GM23338 (cell line): ENCODE data around the gene CACNA2D3. TPM values are rescaled to one million over a fixed set of nuclear protein-coding genes. Genes with fewer than 3 reads are reported as not detected.

Experiments used
- ATAC-seq: fragments of 200-7000 bp; cut with Tn5 transposase; 3 replicates; pipeline ENCODE4 v1.9.1; 2020
- DNase-seq: peaks from one replicate; pipeline ENCODE4 v3.0.0-alpha.2; 2015; ENCODE audit warnings: low spot score
- H2AFZ ChIP-seq: fragments of 200-600 bp; sonication (generic); 2 replicates; pipeline ENCODE4 v1.8.0; 2016; ENCODE audit warnings: antibody characterized with exemption, mild to moderate bottlenecking, moderate library complexity
- H3F3A ChIP-seq: fragments of 200-600 bp; sonication (generic); replicated peaks from 2 replicates; pipeline ENCODE4 v1.8.0; 2017; ENCODE audit warnings: antibody characterized with exemption, mixed run types, low read depth
- H3K27ac ChIP-seq: fragments of 200-600 bp; sonication (generic); 2 replicates; pipeline ENCODE4 v1.6.1; 2016; ENCODE audit warnings: low read depth
- H3K27me3 ChIP-seq: fragments of 200-600 bp; sonication (generic); 2 replicates; pipeline ENCODE4 v1.8.0; 2016; ENCODE audit warnings: mild to moderate bottlenecking, mixed run types, moderate library complexity; ENCODE audit not compliant: insufficient read depth
- H3K36me3 ChIP-seq: fragments of 200-600 bp; sonication (generic); 2 replicates; pipeline ENCODE4 v1.8.0; 2016; ENCODE audit warnings: mild to moderate bottlenecking; ENCODE audit not compliant: insufficient read depth
- H3K4me1 ChIP-seq: fragments of 200-600 bp; sonication (generic); 2 replicates; pipeline ENCODE4 v1.8.0; 2016; ENCODE audit warnings: mild to moderate bottlenecking, moderate library complexity; ENCODE audit not compliant: insufficient read depth
- H3K4me2 ChIP-seq: fragments of 200-600 bp; sonication (generic); 2 replicates; pipeline ENCODE4 v1.7.1; 2017; ENCODE audit warnings: mixed run types
- H3K4me3 ChIP-seq: fragments of 200-600 bp; sonication (generic); 2 replicates; pipeline ENCODE4 v1.6.1; 2016; ENCODE audit warnings: mixed run types
- H3K79me2 ChIP-seq: fragments of 200-600 bp; sonication (generic); replicated peaks from 2 replicates; pipeline ENCODE4 v1.8.0; 2017; ENCODE audit warnings: mild to moderate bottlenecking; ENCODE audit not compliant: insufficient read depth
- H3K9me2 ChIP-seq: fragments of 200-600 bp; sonication (generic); 2 replicates; pipeline ENCODE4 v1.8.0; 2017; ENCODE audit not compliant: insufficient read depth
- H4K20me1 ChIP-seq: fragments of 200-600 bp; sonication (generic); replicated peaks from 2 replicates; pipeline ENCODE4 v1.8.0; 2017; ENCODE audit warnings: mild to moderate bottlenecking; ENCODE audit not compliant: insufficient read depth
- H3K27ac Mint-ChIP-seq: 2 replicates; pipeline ENCODE4 v1.8.0; 2020; ENCODE audit warnings: inconsistent platforms, mild to moderate bottlenecking, moderate library complexity, mixed read lengths
- H3K27me3 Mint-ChIP-seq: 3 replicates; pipeline ENCODE4 v1.8.0; 2022; ENCODE audit warnings: low read depth, mild to moderate bottlenecking, moderate library complexity, mixed read lengths, inconsistent platforms; ENCODE audit not compliant: insufficient read depth, poor library complexity
- H3K36me3 Mint-ChIP-seq: 3 replicates; pipeline ENCODE4 v1.8.0; 2021; ENCODE audit warnings: low read depth, mild to moderate bottlenecking, inconsistent platforms, moderate library complexity, mixed read lengths
- H3K4me1 Mint-ChIP-seq: 3 replicates; pipeline ENCODE4 v1.8.0; 2020; ENCODE audit warnings: mild to moderate bottlenecking, inconsistent platforms, mixed read lengths
- H3K4me3 Mint-ChIP-seq: 3 replicates; pipeline ENCODE4 v1.8.0; 2021; ENCODE audit warnings: moderate library complexity, mild to moderate bottlenecking, inconsistent platforms, mixed read lengths
- H3K9me3 Mint-ChIP-seq: 3 replicates; pipeline ENCODE4 v1.8.0; 2020; ENCODE audit warnings: moderate library complexity, mild to moderate bottlenecking, inconsistent platforms, mixed read lengths
- CREB1 ChIP-seq: fragments of 250-450 bp; sonication (Bioruptor Pico); IDR thresholded peaks from 2 replicates; pipeline ENCODE4 v1.5.0; 2020; ENCODE audit warnings: low read depth, mild to moderate bottlenecking, moderate library complexity
- EZH2 ChIP-seq: fragments of 200-600 bp; sonication (generic); IDR thresholded peaks from one replicate; pipeline ENCODE4 v1.8.0; 2017; ENCODE audit warnings: antibody characterized with exemption, mild to moderate bottlenecking, low read depth; ENCODE audit not compliant: unreplicated experiment
- EZH2phosphoT487 ChIP-seq: fragments of 200-600 bp; sonication (generic); IDR thresholded peaks from one replicate; pipeline ENCODE4 v1.8.1; 2018; ENCODE audit warnings: antibody characterized with exemption; ENCODE audit not compliant: unreplicated experiment
- JUNB ChIP-seq: IDR thresholded peaks from one replicate; pipeline ENCODE4 v1.6.1; 2016; ENCODE audit warnings: antibody characterized with exemption; ENCODE audit not compliant: unreplicated experiment
- NANOG ChIP-seq: IDR thresholded peaks from 2 replicates; pipeline ENCODE4 v1.6.1; 2016; ENCODE audit warnings: antibody characterized with exemption, borderline replicate concordance
- POLR2AphosphoS5 ChIP-seq: IDR thresholded peaks from 2 replicates; pipeline ENCODE4 v1.6.1; 2016; ENCODE audit warnings: antibody characterized with exemption, low read depth
- STAT1 ChIP-seq: IDR thresholded peaks from one replicate; pipeline ENCODE4 v1.6.1; 2016; ENCODE audit warnings: antibody characterized with exemption; ENCODE audit not compliant: unreplicated experiment
- ZNF114 ChIP-seq: fragments of 250-450 bp; sonication (Bioruptor Pico); IDR thresholded peaks from 2 replicates; pipeline ENCODE4 v1.5.0; 2020; ENCODE audit warnings: mild to moderate bottlenecking, moderate library complexity
- ZNF331 ChIP-seq: fragments of 250-450 bp; sonication (Bioruptor Pico); IDR thresholded peaks from 2 replicates; pipeline ENCODE4 v1.5.0; 2020; ENCODE audit warnings: low read depth, mild to moderate bottlenecking, moderate library complexity
- polyA plus RNA-seq: library from polyadenylated mRNA; unstranded; fragments of >200 nt; fragmentation: Nextera tagmentation; extraction: Ambion mirVana; gene quantifications from 2 replicates; pipeline ENCODE4 v1.2.1, GENCODE V29; 2016
- total RNA-seq: library from RNA; depleted of rRNA; stranded (reverse); fragments of >200 nt; shearing (Covaris generic); gene quantifications from 2 replicates; pipeline ENCODE4 v1.2.3, GENCODE V29; 2014
- TF ChIP-seq, protein P1 (sequence below), 2 experiments: fragments of 200-600 bp in 1 of 2; sonication (generic) in 1 of 2; conservative IDR thresholded peaks; 2 replicates each; pipeline versions ENCODE4 v1.5.1 to v1.6.1; 2016 to 2017; ENCODE audit warnings: antibody characterized with exemption in 2 of 2, low read depth in 2 of 2, mild to moderate bottlenecking in 2 of 2, moderate library complexity in 1 of 2
- TF ChIP-seq, protein P2 (sequence below): IDR thresholded peaks from 2 replicates; pipeline ENCODE4 v1.6.1; 2016; ENCODE audit warnings: antibody characterized with exemption
- TF ChIP-seq, protein P3 (sequence below): IDR thresholded peaks from one replicate; pipeline ENCODE4 v1.6.1; 2018; ENCODE audit warnings: antibody characterized with exemption; ENCODE audit not compliant: unreplicated experiment
- TF ChIP-seq, protein P4 (sequence below): fragments of 250-450 bp; sonication (Bioruptor Pico); IDR thresholded peaks from 2 replicates; pipeline ENCODE4 v1.5.0; 2020; ENCODE audit warnings: mild to moderate bottlenecking, moderate library complexity

The CACNA2D3 gene
- total and polyA plus RNA-seq, 2 experiments from 2014 or later, result 2.2 to 2.3 TPM

DNA sequence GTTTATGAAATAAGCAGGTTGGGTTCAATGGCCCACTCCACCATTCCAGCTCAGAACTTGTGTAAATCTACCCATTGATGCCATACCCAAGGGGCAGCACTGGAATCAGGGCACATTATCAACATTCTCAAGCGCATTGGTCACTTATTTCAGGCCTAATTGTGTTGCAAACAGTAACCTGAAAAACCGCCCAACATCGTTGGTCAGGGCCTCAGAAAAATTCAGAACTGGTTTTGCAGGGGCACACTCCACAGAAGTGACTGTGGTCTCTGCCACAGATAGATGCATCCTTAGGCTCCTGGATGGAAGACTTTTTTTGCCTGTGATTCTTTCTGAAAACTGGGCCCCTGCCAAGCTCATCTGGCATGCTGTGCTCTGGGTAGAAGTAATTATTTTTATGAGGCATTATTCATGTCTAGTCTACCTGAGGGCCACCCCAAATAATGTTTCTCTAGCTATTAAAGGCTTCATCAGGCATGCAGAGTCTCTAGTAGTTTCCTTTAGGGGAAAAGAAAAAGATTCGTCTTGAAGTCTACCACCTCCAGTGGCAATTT lies 827.2 kb downstream of the CACNA2D3 start:
- no peaks in the 10 kb centered on the region for H3F3A ChIP-seq
- no peak overlapping the region for H3K27ac Mint-ChIP-seq
- no peak for TF ChIP-seq CREB1 (CRISPR knock-in tag)
- TF ChIP-seq, protein P1, sequence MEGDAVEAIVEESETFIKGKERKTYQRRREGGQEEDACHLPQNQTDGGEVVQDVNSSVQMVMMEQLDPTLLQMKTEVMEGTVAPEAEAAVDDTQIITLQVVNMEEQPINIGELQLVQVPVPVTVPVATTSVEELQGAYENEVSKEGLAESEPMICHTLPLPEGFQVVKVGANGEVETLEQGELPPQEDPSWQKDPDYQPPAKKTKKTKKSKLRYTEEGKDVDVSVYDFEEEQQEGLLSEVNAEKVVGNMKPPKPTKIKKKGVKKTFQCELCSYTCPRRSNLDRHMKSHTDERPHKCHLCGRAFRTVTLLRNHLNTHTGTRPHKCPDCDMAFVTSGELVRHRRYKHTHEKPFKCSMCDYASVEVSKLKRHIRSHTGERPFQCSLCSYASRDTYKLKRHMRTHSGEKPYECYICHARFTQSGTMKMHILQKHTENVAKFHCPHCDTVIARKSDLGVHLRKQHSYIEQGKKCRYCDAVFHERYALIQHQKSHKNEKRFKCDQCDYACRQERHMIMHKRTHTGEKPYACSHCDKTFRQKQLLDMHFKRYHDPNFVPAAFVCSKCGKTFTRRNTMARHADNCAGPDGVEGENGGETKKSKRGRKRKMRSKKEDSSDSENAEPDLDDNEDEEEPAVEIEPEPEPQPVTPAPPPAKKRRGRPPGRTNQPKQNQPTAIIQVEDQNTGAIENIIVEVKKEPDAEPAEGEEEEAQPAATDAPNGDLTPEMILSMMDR (conservative IDR thresholded peaks at IDR 0.05; ENCODE audit: low read depth in 2 of 2), result no peak
- no peak for TF ChIP-seq ZNF114 (CRISPR knock-in tag)
- no peak for TF ChIP-seq JUNB
- TF ChIP-seq STAT1, result no peak
- TF ChIP-seq, protein P2, sequence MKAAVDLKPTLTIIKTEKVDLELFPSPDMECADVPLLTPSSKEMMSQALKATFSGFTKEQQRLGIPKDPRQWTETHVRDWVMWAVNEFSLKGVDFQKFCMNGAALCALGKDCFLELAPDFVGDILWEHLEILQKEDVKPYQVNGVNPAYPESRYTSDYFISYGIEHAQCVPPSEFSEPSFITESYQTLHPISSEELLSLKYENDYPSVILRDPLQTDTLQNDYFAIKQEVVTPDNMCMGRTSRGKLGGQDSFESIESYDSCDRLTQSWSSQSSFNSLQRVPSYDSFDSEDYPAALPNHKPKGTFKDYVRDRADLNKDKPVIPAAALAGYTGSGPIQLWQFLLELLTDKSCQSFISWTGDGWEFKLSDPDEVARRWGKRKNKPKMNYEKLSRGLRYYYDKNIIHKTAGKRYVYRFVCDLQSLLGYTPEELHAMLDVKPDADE, result no peak
- TF ChIP-seq, protein P3, sequence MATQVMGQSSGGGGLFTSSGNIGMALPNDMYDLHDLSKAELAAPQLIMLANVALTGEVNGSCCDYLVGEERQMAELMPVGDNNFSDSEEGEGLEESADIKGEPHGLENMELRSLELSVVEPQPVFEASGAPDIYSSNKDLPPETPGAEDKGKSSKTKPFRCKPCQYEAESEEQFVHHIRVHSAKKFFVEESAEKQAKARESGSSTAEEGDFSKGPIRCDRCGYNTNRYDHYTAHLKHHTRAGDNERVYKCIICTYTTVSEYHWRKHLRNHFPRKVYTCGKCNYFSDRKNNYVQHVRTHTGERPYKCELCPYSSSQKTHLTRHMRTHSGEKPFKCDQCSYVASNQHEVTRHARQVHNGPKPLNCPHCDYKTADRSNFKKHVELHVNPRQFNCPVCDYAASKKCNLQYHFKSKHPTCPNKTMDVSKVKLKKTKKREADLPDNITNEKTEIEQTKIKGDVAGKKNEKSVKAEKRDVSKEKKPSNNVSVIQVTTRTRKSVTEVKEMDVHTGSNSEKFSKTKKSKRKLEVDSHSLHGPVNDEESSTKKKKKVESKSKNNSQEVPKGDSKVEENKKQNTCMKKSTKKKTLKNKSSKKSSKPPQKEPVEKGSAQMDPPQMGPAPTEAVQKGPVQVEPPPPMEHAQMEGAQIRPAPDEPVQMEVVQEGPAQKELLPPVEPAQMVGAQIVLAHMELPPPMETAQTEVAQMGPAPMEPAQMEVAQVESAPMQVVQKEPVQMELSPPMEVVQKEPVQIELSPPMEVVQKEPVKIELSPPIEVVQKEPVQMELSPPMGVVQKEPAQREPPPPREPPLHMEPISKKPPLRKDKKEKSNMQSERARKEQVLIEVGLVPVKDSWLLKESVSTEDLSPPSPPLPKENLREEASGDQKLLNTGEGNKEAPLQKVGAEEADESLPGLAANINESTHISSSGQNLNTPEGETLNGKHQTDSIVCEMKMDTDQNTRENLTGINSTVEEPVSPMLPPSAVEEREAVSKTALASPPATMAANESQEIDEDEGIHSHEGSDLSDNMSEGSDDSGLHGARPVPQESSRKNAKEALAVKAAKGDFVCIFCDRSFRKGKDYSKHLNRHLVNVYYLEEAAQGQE, result no peak
- no peak for TF ChIP-seq ZNF331 (CRISPR knock-in tag)
- TF ChIP-seq, protein P4, sequence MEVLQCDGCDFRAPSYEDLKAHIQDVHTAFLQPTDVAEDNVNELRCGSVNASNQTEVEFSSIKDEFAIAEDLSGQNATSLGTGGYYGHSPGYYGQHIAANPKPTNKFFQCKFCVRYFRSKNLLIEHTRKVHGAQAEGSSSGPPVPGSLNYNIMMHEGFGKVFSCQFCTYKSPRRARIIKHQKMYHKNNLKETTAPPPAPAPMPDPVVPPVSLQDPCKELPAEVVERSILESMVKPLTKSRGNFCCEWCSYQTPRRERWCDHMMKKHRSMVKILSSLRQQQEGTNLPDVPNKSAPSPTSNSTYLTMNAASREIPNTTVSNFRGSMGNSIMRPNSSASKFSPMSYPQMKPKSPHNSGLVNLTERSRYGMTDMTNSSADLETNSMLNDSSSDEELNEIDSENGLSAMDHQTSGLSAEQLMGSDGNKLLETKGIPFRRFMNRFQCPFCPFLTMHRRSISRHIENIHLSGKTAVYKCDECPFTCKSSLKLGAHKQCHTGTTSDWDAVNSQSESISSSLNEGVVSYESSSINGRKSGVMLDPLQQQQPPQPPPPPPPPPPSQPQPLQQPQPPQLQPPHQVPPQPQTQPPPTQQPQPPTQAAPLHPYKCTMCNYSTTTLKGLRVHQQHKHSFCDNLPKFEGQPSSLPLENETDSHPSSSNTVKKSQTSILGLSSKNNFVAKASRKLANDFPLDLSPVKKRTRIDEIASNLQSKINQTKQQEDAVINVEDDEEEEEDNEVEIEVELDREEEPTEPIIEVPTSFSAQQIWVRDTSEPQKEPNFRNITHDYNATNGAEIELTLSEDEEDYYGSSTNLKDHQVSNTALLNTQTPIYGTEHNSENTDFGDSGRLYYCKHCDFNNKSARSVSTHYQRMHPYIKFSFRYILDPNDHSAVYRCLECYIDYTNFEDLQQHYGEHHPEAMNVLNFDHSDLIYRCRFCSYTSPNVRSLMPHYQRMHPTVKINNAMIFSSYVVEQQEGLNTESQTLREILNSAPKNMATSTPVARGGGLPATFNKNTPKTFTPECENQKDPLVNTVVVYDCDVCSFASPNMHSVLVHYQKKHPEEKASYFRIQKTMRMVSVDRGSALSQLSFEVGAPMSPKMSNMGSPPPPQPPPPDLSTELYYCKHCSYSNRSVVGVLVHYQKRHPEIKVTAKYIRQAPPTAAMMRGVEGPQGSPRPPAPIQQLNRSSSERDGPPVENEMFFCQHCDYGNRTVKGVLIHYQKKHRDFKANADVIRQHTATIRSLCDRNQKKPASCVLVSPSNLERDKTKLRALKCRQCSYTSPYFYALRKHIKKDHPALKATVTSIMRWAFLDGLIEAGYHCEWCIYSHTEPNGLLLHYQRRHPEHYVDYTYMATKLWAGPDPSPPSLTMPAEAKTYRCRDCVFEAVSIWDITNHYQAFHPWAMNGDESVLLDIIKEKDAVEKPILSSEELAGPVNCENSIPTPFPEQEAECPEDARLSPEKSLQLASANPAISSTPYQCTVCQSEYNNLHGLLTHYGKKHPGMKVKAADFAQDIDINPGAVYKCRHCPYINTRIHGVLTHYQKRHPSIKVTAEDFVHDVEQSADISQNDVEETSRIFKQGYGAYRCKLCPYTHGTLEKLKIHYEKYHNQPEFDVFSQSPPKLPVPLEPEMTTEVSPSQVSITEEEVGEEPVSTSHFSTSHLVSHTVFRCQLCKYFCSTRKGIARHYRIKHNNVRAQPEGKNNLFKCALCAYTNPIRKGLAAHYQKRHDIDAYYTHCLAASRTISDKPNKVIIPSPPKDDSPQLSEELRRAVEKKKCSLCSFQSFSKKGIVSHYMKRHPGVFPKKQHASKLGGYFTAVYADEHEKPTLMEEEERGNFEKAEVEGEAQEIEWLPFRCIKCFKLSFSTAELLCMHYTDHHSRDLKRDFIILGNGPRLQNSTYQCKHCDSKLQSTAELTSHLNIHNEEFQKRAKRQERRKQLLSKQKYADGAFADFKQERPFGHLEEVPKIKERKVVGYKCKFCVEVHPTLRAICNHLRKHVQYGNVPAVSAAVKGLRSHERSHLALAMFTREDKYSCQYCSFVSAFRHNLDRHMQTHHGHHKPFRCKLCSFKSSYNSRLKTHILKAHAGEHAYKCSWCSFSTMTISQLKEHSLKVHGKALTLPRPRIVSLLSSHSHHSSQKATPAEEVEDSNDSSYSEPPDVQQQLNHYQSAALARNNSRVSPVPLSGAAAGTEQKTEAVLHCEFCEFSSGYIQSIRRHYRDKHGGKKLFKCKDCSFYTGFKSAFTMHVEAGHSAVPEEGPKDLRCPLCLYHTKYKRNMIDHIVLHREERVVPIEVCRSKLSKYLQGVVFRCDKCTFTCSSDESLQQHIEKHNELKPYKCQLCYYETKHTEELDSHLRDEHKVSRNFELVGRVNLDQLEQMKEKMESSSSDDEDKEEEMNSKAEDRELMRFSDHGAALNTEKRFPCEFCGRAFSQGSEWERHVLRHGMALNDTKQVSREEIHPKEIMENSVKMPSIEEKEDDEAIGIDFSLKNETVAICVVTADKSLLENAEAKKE (CRISPR knock-in tag), result no peak
- TF ChIP-seq EZH2phosphoT487, result no peak
- TF ChIP-seq NANOG, result no peak
- TF ChIP-seq POLR2AphosphoS5, result no peak
- no peak for TF ChIP-seq EZH2
- DNase-seq (no peak), ATAC-seq (no peak)
- peaks cover 10% of the 10 kb centered on the region for H3K27me3 Mint-ChIP-seq
- H4K20me1 ChIP-seq, result no peaks in the 10 kb centered on the region
- no peak overlapping the region for H3K4me2 ChIP-seq
- no peaks in the 10 kb centered on the region for H3K79me2 ChIP-seq
- H3K36me3 Mint-ChIP-seq, result no peaks in the 10 kb centered on the region
- no peak overlapping the region for H3K27ac ChIP-seq
- H3K9me3 Mint-ChIP-seq, result no peaks in the 10 kb centered on the region
- peaks cover 12% of the 10 kb centered on the region for H3K4me1 Mint-ChIP-seq
- H3K36me3 ChIP-seq, result no peaks in the 10 kb centered on the region
- 0 out of 2 replicates have a peak, but pooled peaks cover 3% of the 10 kb centered on the region for H3K9me2 ChIP-seq
- H3K4me3 ChIP-seq, result no peak overlapping the region
- H3K4me1 ChIP-seq, result peaks cover 5% of the 10 kb centered on the region; the same call in 1 of the 2 replicates
- H3K27me3 ChIP-seq, result no peaks in the 10 kb centered on the region
- no peak overlapping the region for H3K4me3 Mint-ChIP-seq
- H2AFZ ChIP-seq, result no peak overlapping the region
